ENCODE results near the gene ANKRD33B. TPM values are rescaled to one million over a fixed set of nuclear protein-coding genes. Genes with fewer than 3 reads are reported as not detected.

ANKRD33B gene
- total and polyA plus RNA-seq, 2 experiments from 2014 or later = 2.9 to 15.4 TPM

DNA sequence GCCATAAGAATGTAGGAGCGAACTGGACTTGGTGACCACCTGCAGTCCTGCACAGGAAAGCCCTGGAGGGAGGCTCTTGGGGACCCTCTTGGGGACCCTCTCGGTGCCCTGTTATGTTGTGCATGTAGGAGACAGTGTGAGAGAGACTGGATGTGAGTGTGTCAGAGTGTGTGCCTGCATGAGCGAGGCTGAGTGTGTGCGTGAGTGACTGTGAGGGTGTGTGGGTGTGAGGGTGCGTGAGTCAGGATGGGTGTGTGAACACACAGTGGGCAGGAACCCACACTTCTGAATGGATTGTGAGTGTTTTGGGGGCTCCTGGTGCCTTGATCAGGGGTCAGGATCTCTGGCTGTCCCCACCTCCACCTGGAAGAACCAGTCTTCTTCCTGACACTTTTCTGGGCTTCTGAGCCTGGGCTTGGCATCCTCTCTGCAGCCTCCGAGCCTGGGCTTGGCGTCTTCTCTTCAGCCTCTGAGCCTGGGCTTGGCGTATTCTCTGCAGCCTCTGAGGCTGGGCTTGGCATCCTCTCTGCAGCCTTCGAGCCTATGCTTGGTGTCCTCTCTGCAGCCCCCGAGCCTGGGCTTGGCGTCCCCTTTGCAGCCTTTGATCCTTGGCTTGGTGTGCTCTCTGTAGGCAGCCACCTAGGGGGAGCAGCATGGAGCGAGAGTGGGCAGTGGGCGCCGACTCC is 25.6 kb upstream of the ANKRD33B start:
- TF ChIP-seq, protein P1, sequence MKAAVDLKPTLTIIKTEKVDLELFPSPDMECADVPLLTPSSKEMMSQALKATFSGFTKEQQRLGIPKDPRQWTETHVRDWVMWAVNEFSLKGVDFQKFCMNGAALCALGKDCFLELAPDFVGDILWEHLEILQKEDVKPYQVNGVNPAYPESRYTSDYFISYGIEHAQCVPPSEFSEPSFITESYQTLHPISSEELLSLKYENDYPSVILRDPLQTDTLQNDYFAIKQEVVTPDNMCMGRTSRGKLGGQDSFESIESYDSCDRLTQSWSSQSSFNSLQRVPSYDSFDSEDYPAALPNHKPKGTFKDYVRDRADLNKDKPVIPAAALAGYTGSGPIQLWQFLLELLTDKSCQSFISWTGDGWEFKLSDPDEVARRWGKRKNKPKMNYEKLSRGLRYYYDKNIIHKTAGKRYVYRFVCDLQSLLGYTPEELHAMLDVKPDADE (IDR thresholded peaks at IDR 0.05) = no peak
- TF ChIP-seq JUNB (IDR thresholded peaks at IDR 0.05; ENCODE audit: unreplicated experiment) (no peak), NANOG (IDR thresholded peaks at IDR 0.05; ENCODE audit: borderline replicate concordance) (no peak), POLR2AphosphoS5 (IDR thresholded peaks at IDR 0.05; ENCODE audit: low read depth) (no peak), STAT1 (IDR thresholded peaks at IDR 0.05; ENCODE audit: unreplicated experiment) (no peak)
- TF ChIP-seq, protein P2, sequence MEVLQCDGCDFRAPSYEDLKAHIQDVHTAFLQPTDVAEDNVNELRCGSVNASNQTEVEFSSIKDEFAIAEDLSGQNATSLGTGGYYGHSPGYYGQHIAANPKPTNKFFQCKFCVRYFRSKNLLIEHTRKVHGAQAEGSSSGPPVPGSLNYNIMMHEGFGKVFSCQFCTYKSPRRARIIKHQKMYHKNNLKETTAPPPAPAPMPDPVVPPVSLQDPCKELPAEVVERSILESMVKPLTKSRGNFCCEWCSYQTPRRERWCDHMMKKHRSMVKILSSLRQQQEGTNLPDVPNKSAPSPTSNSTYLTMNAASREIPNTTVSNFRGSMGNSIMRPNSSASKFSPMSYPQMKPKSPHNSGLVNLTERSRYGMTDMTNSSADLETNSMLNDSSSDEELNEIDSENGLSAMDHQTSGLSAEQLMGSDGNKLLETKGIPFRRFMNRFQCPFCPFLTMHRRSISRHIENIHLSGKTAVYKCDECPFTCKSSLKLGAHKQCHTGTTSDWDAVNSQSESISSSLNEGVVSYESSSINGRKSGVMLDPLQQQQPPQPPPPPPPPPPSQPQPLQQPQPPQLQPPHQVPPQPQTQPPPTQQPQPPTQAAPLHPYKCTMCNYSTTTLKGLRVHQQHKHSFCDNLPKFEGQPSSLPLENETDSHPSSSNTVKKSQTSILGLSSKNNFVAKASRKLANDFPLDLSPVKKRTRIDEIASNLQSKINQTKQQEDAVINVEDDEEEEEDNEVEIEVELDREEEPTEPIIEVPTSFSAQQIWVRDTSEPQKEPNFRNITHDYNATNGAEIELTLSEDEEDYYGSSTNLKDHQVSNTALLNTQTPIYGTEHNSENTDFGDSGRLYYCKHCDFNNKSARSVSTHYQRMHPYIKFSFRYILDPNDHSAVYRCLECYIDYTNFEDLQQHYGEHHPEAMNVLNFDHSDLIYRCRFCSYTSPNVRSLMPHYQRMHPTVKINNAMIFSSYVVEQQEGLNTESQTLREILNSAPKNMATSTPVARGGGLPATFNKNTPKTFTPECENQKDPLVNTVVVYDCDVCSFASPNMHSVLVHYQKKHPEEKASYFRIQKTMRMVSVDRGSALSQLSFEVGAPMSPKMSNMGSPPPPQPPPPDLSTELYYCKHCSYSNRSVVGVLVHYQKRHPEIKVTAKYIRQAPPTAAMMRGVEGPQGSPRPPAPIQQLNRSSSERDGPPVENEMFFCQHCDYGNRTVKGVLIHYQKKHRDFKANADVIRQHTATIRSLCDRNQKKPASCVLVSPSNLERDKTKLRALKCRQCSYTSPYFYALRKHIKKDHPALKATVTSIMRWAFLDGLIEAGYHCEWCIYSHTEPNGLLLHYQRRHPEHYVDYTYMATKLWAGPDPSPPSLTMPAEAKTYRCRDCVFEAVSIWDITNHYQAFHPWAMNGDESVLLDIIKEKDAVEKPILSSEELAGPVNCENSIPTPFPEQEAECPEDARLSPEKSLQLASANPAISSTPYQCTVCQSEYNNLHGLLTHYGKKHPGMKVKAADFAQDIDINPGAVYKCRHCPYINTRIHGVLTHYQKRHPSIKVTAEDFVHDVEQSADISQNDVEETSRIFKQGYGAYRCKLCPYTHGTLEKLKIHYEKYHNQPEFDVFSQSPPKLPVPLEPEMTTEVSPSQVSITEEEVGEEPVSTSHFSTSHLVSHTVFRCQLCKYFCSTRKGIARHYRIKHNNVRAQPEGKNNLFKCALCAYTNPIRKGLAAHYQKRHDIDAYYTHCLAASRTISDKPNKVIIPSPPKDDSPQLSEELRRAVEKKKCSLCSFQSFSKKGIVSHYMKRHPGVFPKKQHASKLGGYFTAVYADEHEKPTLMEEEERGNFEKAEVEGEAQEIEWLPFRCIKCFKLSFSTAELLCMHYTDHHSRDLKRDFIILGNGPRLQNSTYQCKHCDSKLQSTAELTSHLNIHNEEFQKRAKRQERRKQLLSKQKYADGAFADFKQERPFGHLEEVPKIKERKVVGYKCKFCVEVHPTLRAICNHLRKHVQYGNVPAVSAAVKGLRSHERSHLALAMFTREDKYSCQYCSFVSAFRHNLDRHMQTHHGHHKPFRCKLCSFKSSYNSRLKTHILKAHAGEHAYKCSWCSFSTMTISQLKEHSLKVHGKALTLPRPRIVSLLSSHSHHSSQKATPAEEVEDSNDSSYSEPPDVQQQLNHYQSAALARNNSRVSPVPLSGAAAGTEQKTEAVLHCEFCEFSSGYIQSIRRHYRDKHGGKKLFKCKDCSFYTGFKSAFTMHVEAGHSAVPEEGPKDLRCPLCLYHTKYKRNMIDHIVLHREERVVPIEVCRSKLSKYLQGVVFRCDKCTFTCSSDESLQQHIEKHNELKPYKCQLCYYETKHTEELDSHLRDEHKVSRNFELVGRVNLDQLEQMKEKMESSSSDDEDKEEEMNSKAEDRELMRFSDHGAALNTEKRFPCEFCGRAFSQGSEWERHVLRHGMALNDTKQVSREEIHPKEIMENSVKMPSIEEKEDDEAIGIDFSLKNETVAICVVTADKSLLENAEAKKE (CRISPR knock-in tag; IDR thresholded peaks at IDR 0.05) = no peak
- TF ChIP-seq, protein P3, sequence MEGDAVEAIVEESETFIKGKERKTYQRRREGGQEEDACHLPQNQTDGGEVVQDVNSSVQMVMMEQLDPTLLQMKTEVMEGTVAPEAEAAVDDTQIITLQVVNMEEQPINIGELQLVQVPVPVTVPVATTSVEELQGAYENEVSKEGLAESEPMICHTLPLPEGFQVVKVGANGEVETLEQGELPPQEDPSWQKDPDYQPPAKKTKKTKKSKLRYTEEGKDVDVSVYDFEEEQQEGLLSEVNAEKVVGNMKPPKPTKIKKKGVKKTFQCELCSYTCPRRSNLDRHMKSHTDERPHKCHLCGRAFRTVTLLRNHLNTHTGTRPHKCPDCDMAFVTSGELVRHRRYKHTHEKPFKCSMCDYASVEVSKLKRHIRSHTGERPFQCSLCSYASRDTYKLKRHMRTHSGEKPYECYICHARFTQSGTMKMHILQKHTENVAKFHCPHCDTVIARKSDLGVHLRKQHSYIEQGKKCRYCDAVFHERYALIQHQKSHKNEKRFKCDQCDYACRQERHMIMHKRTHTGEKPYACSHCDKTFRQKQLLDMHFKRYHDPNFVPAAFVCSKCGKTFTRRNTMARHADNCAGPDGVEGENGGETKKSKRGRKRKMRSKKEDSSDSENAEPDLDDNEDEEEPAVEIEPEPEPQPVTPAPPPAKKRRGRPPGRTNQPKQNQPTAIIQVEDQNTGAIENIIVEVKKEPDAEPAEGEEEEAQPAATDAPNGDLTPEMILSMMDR (conservative IDR thresholded peaks at IDR 0.05; ENCODE audit: low read depth in 2 of 2) = no peak
- H3K4me1 ChIP-seq (ENCODE audit: insufficient read depth) = no peaks in the 10 kb centered on the region
- no peak for ATAC-seq

More for the DNA sequence above, 25.6 kb upstream of the ANKRD33B start:
- Mint-ChIP-seq H3K4me3 (no peak overlapping the region), H3K27ac (no peak overlapping the region), H3K27me3 (ENCODE audit: insufficient read depth, low read depth, poor library complexity) (peaks cover 9% of the 10 kb centered on the region), H3K36me3 (ENCODE audit: low read depth) (no peaks in the 10 kb centered on the region), H3K4me1 (peaks cover 4% of the 10 kb centered on the region), H3K9me3 (no peaks in the 10 kb centered on the region)
- no peak overlapping the region for H3K4me2 ChIP-seq
- H3K9me2 ChIP-seq (ENCODE audit: insufficient read depth) = no peaks in the 10 kb centered on the region
- H3F3A ChIP-seq (replicated peaks; ENCODE audit: low read depth) = no peaks in the 10 kb centered on the region
- no peaks in the 10 kb centered on the region for H3K27me3 ChIP-seq (ENCODE audit: insufficient read depth)
- no peaks in the 10 kb centered on the region for H3K36me3 ChIP-seq (ENCODE audit: insufficient read depth)
- no peaks in the 10 kb centered on the region for H3K79me2 ChIP-seq (replicated peaks; ENCODE audit: insufficient read depth)
- no peak for DNase-seq (ENCODE audit: low spot score)
- no peak overlapping the region for H2AFZ ChIP-seq
- H3K4me3 ChIP-seq = no peak overlapping the region
- H4K20me1 ChIP-seq (replicated peaks; ENCODE audit: insufficient read depth) = no peaks in the 10 kb centered on the region
- no peak overlapping the region for H3K27ac ChIP-seq (ENCODE audit: low read depth)

Data from GM23338 (cell line).